GM19324 (cell line): ENCODE measurements around the gene CALCOCO2.

ENCODE experiments used
- ATAC-seq: cut with Tn5 transposase; IDR thresholded peaks from one replicate; pipeline ENCODE4 v1.9.1; 2021; ENCODE audit warnings: mild to moderate bottlenecking, moderate library complexity; ENCODE audit not compliant: unreplicated experiment, low FRiP score

CALCOCO2 gene

GRCh38 chr17:48909783-48910182 is 78.9 kb downstream of the CALCOCO2 start:
- ATAC-seq, result no peak

GRCh38 chr17:48910370-48910769 is 79.5 kb downstream of the CALCOCO2 start:
- no peak for ATAC-seq

DNA sequence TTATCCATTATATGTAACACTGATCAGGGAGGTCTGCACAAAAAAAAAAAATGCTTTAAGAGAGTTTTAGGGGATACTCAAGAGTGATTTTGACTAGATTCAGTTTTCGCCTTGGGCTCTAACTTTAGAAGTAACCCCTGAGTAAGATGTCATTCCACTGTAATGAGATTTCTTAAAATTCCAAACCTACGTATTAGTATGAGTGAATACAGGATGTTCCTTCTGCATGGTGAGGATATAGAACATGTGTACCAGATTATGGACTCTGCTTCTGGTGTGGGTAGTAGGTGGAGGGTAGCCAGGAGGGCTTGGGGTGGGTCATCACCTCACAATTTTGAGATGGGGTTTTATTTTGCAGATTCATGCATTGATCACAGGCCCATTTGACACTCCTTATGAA is 81.6 kb downstream of the CALCOCO2 start:
- ATAC-seq, result no peak
